GM21619 (cell line): ENCODE results near the gene GPN2.
A peak's percentile ranks its signal among the peaks of the same experiment; 100 is the strongest.
"Not testable (repeated sequence)": the region's sequence is repeated elsewhere in the genome, so short reads cannot be mapped to it uniquely, and the experiment has no call there.

Experiments used
- ATAC-seq: cut with Tn5 transposase; IDR thresholded peaks from one replicate; pipeline ENCODE4 v1.9.1; 2021; ENCODE audit not compliant: unreplicated experiment

The GPN2 gene

GRCh38 chr1:26837665-26838064 lies 52.4 kb downstream of the GPN2 start:
- ATAC-seq, result not testable (repeated sequence)

DNA sequence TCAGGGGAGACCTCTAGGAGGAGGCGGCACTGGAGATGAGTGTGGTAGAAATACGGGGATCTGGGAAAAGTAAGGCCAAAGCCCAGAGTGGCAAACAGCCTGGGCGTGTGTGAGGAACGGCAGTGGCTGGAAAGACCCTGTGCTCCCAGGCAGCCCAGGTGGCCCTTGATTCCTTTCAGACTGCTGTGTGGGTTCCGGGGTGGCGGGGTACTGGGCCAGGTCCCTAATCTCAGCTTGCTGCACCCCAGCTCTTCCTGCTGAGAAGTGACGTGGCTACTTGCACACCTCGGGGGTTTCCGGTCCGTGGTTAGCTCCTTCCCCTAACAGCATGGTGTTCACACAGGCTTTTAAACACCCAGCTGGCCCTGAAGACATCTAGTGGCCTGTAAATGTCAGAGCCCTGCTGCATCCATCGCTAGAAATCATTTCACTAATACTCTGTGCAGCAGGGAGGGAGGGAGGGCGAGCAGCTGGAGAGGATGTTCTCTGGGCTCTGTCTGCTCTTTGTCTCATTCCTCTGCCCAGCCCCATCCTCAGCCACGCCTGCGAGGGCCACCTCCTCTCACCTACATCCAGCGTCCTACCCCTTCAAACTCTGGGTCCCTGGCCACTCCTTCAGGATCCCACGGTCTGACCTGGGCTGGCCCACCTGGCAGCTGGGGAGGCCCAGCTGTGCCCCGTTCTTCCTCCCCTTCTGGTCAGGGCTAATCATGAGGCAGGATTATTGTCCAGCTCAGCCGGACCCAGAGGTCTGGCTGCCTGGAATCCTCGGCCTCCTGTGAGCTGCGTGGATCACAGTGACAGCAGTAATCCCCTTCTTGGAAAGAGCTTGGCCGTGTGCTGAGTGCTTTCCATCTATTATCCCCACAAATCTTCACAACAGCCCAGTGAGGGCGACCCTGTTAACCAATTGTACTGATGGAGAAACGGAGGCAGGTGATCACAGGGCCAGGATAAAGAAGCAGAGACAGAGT lies 56.4 kb downstream of the GPN2 start:
- peak; percentile 79 for ATAC-seq

- no peak for ATAC-seq
These were observed 57.7 kb downstream of the GPN2 start for GRCh38 chr1:26832249-26832960.

GRCh38 chr1:26831546-26832248 lies 58.4 kb downstream of the GPN2 start:
- no peak for ATAC-seq

- ATAC-seq, result no peak
These were observed 59.0 kb downstream of the GPN2 start for GRCh38 chr1:26831059-26831458.

- no peak for ATAC-seq
These were observed 60.7 kb downstream of the GPN2 start for GRCh38 chr1:26829184-26829911.

DNA sequence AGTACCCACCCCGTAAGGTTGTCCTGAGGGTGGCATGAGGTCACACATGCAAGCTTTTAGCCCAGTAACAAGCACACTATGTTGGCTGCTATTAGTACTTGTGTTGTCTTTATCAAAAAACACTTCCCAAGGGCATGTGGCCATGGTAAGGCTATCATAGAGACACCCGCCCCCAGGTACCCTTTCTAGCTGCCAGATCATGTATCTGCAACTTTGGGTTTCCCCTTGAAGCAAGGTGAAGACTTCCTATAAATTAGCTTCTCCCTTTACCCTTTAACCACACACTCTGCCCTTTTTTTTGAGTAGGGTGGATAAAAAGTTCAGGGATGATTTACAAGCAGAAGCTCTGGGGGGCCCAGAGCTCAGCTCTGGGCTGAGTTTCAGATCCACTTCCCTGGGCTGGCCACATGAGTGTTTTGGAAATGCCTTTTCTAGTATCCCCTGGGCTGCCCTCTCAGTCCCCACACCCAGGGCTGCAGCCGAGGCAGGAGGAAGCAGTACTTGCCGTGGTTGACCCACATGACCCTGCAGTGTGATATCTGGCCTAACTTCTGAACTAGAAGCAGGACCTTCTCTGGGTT lies 61.6 kb downstream of the GPN2 start:
- ATAC-seq, result no peak

DNA sequence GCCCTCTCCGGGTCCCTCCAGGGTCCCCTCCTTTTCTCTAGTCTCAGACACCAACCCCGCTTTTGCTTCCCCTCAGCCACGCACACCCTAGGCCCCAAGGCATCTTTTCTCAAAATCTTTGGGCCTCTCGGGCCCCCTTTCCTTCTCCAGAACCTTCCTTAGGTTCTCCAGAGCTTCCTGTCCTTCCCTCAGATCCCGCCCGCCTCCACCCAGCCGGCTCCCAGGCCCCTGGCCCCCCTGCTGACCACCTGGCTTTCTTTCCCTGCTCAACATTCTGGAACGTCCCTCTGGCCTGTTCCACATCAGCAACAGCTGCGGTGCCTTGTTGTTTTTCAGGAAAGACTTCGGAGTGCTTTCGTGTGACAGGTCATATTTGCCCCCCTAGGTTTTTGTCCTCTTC lies 62.4 kb downstream of the GPN2 start:
- no peak for ATAC-seq

- no peak for ATAC-seq
These were observed 62.9 kb downstream of the GPN2 start for GRCh38 chr1:26827106-26827604.

DNA sequence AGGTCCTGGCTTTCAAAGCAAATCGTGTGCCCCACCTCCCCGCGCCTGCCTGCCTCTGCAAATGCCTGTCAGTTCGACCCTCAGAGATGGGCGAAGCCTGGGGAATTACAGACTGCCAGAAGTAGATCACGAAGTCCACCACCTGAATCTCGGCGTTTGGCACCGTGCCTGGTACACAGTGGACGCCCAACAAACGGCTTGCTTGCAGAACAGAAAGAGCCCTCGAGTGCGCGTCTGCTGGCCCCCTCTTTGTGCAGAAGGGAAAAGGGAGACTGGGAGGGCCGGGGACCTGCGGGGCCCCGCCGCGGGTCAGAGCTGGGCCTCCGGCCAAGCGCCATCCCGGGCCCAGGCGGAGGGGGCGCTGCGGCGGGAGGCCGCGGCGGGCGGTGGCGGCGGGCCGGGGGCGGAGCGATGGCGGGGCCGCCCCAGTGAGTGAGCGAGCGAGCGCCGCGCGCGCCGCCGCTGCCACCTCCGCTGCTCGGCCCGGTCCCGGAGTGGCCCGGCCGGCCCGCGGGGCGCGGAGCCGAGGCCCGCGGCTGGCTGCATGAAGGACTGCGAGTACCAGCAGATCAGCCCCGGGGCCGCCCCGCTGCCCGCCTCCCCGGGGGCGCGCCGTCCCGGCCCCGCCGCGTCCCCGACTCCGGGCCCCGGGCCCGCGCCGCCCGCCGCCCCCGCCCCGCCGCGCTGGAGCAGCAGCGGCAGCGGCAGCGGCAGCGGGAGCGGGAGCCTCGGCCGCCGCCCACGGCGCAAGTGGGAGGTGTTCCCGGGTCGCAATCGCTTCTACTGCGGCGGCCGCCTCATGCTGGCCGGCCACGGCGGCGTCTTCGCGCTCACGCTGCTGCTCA lies 63.6 kb downstream of the GPN2 start, which contains the start of gene ZDHHC18:
Gene ZDHHC18 (plus strand): TSS at position 428 of the 845 bp plus-strand sequence. CDS start 117 bp downstream, at position 545.
- peak; percentile 81 for ATAC-seq
